SK-N-MC (cell line): ENCODE data around the gene TDRD12.

Source experiments
- EZH2 ChIP-seq: fragments of 200-600 bp; sonication (generic); IDR thresholded peaks from one replicate; pipeline ENCODE4 v1.6.1; 2017; ENCODE audit warnings: antibody characterized with exemption
- POLR2AphosphoS5 ChIP-seq: IDR thresholded peaks from 2 replicates; pipeline ENCODE4 v1.6.1; 2012; ENCODE audit warnings: mild to moderate bottlenecking, low read depth, low read length, borderline replicate concordance

DNA sequence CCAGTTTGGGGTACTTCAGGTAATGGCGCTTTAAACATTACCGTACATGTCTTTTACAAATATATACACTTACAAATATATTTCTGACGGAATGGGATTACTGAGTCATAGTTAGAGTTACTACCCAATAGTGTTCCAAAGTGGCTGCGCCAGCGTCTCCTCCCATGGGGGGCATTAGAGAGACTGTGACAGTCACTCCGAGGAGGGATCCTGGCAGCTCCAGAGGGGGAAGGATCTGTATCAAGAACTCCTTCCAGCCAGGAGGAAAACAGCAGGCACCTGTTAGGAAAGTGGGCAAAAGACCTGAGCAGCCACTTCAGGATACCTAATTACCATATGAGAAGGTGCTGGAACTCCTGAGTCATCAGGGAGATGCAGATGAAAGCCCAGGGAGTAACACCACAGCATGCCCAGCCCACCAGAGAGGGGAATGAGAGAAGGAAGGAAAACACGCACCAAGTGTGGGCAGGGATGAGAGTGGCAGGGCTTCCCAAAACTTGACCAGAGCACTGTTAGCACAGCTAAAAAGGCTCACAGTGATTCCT is 97.1 kb downstream of the TDRD12 start:
- TF ChIP-seq EZH2: no peak
- no peak for TF ChIP-seq POLR2AphosphoS5
